ENCODE data around the gene SCART1.
"Not testable (repeated sequence)": the region's sequence is repeated elsewhere in the genome, so short reads cannot be mapped to it uniquely, and the experiment has no call there.

Gene SCART1

DNA sequence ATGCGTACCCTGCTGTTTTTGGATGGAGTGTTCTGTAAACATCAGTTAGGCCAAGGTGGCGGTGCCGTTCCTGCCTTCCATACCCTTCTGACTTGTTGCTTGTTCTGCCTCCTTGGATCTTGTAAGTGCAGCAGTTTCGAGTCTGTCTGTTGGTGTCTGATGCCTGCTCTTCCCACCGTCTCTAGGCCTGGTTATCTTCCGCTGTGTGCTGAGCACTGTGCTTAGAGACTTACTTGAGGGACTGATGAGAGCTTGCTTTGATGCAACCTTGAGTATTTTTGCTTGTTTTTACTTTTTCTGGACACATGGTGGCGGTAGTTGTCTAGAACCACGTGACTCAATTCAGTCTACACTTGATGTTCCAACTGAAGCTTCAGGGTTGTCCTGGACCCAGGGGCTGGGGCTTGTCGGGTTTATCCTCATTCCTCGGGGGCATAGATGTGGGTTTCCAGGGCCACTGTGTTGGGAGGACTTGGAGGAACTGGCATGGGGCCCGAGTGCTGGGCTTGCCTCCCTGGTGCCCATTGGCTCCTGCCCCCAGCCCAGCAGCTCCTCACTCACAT is 15.0 kb upstream of the SCART1 start:
- DNase-seq = no peak

DNA sequence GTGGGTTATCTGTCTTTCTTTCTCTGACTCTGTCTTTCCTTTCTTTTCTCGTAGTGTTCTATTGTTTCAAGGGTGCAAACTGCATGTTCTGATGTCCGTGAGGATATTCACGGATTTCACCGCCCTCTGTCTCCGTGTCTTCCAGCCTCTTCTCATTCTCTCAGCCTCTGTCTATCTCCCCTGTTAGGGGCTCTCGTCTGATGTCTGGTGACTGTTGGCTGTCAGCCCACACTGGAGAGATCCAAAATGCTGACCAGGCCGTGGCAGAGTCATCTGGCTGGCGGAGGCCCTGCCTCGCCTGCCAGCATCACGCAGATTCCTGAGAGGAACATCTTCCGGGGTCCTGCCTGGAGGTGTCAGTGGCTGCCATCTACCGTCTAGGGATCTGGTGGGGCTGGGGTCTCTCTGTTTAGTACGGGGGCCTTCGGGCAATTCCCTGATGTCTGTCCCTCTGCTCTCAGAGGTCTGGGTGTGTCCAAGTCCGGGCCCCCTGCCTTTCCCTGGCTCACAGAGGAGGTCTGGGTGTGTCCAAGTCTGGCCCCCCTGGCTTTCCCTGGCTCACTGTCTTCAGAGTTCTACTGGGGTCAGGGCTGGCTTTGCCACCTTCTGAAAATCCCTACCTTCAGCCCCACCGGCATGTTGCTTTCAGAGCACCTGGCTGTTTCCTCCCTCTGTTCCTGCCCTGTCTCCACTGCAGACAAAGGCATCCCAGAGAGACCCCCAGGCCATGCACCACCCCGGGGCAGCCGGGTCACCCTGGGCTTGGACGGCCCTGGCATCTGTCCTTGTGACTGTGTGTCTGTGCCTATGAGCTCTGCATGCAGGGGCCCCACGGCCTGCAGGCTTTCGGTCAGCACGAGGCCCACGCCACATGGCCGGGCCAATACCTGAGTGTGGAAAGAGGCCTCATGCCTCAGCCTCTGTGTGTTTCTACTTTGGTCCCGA is 14.0 kb upstream of the SCART1 start:
- no peak for DNase-seq

DNA sequence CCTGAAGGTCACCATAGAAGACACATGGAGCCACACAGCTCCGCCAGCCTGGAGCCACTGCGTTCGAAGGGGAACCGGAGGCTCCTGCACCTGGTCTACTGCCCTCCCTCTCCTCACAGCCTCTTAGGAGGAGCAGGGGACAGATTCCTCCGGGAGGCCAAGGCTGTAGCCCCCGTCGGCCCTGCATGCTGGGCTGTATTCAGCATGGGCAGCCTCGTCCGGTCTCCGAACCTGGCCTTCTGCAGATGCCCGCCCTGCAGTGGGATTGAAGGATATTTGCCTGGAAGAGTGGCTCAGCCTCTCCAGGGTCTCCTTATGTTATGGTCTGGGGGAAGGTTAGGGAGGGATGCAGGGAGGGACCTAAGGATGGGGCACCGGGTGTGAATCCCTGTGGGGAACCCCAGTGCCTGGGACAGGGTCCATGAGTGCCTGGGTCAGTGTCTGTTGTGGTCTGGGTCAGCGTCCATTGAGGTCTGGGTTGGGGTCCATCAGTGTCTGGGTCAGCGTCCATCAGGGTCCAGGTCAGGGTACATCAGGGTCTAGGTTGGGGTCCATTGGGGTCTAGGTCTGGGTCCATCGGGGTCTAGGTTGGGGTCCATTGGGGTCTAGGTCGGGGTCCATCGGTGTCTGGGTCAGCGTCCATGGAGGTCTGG is 13.0 kb upstream of the SCART1 start:
- no peak for DNase-seq

DNA sequence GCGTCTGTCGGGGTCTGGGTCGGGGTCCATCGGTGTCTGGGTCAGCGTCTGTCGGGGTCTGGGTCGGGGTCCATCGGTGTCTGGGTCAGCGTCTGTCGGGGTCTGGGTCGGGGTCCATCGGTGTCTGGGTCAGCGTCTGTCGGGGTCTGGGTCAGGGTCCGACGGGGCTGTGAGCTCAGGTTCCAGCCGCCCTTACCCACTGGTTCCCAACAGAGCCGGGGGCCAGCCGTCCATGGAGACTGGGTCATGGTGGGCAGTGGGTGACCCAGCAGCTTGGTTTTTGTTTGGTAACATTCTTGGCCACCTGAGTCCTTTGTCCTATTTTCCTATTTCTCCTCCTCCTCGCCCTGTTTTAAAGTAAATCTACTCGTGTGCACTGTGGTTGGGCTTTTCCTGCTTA is 12.4 kb upstream of the SCART1 start:
- not testable (repeated sequence) for DNase-seq

DNA sequence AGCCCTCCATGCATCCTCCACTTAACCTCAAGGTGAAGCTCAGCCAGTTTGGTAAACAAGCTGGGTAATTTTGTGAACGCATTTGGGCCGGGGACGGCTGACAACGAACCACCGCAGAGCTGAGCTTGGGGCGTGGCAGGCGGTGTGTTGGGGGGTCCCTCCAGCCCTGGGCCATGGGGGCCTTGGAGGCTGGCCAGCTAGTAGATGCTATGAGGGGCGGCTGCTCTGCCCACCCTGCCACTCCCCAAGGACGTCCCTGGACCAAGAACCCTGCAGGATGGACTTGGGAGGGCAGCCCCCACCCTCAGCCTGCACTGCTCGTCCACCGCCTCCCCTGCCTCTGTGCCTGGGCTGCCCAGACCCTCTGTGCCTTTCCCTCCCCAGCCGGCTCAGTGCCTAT is 12.0 kb upstream of the SCART1 start:
- DNase-seq = no peak

DNA sequence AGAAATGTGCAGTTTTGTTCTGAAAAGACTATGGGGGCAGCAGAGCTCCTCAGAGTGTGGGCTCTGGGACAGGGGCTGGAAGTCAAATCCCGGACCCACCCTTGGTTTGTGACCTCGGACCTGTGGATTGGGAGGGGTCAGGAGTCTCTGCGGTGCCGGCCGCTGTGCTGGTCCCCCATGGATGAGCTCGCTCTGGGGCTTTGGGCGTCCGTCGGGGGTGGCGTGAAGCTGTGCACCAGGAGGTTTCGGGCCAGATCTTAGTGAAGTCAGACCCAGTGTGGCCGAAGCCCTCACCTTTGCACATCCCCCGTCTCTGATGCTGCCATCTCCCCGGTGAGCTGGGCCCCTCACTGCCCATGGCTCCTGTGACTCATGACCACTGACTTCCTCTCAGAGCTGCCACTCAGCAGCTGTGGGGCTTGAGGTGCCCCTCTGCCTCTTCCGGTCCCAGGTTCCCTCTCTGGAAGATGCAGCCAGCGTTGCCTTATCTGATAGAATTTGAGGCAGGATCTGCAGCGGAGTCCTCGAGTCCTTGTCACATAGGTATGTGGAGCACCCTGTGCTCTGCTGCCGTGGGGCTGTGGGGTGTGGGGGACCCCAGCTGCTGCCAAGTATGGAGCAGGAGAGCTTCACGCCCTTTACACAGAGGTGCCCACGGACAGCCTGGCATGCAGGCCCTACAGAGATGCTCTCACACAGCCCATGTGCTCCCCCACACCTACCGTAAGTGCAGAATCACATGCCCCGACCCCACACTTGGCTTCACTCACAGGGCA is 11.4 kb upstream of the SCART1 start:
- no peak for DNase-seq

DNA sequence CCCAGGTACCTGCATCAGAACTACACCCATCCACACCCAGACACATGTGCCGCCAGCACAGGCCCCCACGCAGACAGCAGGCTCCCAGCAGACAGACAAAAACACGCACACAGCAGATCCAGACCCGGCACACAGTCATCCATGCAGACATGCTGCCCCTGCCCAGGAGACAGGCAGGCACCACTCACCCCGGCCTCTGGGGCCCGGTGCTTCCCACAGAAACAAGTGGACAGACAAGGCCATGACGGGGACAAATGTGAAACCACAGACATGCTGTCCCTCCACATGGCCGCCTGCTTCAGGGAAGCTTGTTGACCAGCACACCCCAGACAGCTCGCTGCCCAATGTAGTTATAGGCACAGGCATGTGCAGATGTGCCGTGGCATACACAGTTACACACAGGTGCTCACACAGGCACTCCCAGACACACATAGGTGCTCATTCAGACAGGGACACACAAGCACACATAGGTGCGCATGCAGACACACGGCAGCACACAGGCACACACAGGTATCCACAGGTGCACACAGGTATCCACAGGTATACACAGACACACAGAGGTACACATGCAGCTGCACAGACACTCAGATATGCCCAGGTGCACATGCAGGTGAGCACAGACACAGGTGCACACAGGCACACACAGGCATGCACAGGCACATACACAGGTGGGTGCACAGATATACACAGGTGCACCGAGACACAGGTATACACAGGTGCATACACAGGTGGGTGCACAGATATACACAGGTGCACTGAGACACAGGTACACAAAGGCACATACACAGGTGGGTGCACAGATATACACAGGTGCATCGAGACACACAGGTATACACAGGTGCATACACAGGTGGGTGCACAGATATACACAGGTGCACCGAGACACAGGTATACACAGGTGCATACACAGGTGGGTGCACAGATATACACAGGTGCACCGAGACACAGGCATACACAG is 10.5 kb upstream of the SCART1 start:
- DNase-seq = no peak

DNA sequence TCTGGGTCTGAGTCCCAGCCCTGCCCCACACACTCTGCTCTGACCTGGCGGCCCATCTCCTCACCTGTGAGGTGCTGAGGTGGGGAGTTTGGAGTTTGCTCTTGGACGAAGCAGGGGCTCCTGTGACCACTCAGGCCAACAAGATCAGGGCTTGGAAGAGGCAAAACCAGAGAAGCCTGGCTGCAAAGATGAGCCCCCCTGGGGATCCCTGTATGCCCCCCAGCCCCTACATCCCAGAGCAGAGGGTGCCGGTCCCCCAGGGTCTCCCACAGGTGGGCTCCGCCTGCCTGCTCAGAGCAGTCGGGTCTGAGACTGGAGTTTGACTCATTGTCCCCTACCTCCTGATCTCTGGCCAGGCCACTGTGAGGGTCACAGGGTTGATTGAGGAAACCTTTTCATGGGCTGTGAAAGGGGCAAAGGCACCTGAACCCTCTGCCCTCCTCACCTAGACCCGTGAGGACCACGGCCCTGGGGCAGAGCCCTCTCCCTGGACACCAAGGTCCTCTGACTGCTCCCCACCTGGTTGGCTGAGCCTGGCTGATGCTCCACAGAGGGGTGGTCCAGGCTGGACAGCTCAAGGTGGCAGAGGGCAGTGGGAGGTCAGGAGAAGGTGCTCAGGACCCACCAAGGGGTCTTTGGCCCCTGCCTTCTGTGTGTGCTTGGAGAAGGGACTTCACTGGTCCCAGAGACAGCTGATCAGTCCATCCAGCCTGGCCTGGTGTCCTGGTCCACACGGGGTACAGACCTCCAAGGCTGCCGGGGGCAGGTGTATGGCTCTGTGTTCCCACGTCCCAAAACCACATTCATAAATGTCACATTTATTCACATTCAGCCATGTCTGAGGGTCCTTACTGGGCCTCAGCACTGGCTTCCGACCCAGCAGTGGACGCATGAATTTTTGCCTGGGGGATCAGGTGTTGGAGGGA is 9.1 kb upstream of the SCART1 start:
- DNase-seq = no peak

DNA sequence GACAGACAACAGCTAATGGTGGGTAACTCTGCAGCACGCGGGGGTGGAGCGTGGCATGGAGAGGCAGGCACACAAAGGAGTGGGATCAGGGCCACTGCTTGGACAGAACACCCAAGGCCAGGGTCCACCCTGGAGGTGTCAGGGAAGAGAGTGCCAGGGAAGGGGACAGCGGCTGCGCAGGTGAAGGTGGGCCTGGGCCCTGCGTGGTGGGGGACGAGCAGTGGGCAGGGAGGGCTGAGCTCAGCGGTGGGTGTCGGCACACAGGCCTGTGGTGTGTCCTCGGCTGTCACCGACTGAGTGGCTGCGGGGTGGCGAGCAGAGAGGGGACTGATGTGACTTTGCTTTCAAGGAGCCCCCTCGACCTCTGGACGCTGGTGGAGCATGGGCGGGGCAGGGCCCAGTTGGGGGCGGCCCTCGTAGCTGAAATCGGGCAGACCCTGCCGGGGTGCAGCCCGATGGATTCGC is 8.4 kb upstream of the SCART1 start:
- no peak for DNase-seq

DNA sequence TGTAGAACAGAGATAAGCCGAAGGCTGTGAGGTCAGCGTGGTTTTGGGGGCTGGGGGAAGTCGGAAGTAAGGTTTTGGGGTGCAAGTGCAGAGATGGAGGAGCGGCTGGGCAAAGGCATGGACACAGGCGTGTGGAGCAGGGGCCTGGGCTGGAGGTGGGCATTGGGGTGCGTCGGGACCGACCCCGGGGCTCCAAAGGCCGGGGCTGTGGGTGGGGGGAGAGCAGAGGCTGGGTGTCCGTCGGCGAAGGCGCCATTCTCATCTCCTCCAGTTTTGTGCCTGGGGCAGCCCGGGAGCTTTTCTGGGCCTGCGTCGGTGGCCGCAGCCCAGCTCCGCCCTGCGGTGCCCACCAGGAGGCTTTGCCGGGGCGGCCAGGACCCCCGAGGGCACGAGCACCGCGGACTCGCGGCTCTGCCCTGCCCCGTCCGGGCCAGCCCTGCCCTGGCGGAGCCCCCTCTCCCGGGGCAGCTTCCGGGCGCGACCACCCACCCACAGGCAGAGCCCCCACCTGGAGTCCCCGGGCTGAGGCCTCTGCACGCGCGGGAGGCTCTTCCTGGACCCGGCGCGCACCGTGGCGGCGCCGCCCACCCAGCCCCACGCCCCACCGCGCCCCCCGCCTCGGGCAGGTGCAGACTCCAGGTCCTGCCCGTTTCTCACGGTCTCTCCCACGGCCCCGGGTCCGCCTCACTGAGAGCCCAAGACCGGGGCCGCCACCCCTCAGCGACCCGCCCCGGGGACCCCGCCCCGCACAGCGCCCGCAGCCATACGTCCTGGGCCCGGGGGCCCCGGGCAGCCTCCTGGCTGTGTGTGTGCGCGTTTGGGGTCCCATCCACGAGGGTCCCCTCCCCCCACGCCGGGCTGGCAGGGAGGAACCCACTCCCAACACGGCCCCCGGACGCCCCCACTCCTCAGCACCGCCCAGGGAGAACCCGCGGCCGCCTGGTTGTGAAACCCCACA is 7.7 kb upstream of the SCART1 start:
- no peak for DNase-seq

DNA sequence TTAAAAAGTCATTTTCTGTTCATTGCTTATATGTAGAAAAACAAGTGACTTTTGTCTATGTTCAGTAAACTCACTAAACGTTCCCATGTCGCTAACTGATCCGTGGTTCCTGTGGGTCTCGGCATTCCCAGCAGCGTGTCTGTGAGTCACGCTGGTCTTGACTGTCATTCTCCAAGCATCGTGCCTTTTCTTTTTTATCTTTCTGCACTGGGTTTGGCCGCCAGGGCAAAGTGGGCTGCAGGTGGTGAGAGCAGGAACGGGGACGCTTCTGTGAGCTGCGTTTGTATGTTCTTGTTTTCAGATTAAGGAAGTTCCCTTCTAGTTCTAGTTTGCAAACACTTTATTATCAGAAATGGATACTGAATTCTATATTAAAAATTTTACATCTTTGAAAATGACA is 6.8 kb upstream of the SCART1 start:
- no peak for DNase-seq

DNA sequence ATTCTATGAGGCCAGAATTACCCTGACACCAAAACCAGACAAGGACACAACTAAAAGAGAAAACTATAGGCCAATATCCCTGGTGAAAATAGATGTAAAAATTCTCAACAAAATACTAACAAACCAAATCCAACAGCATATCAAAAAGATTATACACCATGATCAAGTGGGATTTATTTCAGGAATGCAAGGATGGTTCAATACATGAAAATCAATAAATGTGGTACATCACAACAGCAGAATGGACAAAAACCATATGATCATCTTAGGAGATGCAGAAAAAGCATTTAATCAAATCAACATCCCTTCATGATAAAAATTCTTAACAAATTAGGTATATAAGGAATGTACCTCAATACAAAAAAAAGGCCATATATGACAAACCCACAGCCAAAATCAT is 5.6 kb upstream of the SCART1 start:
- DNase-seq = no peak

DNA sequence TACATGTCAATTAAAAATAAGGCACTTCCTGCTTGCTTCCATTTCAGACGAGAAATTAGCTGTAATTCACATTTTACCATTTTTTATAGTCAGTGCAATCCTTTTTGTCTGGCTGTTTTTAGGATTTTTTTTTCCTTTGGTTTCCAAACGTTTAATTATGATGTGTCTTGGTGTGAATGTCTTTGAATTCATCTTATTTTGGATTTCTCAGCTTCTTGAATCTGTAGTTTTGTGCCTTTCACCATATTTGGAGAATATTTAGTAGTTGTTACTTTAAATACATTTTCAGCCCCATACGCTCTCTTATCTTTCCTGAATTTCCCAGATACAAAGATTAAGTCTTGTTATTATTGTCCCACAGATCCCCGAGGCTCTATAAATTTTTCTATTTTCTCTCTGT is 2.4 kb upstream of the SCART1 start:
- no peak for DNase-seq

DNA sequence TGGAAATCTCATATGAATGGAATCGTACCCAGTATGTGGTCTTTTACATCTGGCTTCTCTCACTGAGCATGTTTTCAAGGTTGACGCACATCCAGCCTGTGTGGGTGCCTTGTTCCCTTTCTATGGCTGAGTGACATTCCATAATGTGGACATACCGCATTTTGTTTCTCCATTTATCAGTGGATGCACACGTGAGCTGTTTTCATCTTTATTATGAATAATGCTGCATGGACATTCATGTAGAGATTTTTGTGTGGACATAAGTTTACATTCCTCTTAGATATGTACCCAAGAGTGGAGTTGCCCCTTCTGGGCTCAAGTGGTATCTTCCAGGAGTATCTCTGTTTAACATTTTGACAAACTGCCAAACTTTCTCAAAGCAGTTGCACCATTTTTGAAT is 1.3 kb upstream of the SCART1 start:
- DNase-seq = no peak

DNA sequence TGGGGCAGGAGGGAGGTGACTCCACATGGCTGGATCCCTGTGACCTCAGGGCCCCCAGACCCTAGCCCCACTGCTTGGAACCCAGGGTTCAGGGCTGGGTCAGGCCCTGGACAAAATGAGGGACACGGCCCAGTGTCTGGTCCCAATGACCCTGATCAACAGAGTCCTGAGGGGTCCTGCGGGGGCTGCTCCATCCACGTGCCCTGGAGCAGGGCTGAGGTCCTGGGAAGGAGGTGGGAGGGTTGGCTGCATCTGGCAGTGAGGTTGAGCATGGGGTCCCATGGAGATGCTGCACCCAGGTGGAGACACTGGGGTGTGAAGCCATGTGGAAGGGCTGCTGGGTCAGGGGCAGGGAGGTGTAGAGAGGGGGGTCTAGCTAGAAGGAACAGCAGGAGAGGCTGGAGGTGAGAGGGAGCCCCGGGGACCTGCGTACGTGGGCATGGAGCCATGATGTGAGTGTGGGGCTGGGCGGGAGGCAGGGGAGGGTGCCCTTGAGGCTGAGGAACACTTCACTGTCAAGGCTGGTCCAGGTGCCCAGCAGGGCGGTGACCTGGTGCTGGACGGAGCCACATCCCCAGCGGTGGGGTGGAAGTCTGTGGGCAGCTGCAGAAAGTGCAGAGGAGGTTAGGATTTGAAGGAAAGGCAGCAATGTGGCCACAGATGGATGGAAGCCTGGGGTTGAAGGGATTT is 604 bp downstream of the SCART1 start:
- DNase-seq = no peak

DNA sequence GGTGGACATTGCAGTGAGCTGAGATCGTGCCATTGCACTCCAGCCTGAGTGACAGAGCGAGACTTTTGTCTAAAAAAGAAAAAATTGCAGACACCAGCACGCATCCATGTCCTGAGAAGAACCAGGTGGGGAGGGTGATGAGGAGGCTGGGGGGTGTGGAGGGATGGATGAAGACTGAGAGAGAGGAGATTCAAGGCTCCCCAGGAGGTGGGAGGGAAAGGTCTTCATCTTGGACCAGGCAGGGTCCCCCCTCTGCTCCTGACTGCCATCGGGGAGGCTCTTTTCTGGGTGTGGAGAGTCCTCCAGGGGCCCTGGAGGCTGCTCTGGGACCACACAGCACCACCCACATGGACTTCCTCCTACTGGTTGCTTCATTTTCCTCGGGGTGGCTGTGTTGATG is 1.5 kb downstream of the SCART1 start:
- no peak for DNase-seq

DNA sequence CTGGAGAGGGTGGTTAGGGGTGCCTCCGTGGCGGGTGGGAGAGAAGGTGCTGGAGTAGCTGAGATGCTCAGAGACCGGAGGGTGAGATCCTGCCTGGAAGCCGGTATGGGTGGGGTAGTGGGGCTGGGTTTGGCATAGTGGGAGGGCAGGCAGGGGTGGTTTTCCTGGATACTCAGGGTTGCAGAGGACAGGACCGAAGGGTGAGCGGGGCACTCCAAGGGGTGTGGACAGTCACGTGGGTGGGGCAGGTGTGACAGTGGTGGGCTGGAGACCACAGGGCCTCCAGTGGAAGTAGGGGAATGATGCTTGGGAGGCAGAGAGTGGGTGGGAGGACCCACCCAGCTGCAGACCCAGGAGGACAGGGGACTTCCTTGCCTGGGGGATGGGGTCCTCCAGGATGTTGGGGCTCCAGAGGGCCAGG is 1.9 kb downstream of the SCART1 start:
- no peak for DNase-seq

DNA sequence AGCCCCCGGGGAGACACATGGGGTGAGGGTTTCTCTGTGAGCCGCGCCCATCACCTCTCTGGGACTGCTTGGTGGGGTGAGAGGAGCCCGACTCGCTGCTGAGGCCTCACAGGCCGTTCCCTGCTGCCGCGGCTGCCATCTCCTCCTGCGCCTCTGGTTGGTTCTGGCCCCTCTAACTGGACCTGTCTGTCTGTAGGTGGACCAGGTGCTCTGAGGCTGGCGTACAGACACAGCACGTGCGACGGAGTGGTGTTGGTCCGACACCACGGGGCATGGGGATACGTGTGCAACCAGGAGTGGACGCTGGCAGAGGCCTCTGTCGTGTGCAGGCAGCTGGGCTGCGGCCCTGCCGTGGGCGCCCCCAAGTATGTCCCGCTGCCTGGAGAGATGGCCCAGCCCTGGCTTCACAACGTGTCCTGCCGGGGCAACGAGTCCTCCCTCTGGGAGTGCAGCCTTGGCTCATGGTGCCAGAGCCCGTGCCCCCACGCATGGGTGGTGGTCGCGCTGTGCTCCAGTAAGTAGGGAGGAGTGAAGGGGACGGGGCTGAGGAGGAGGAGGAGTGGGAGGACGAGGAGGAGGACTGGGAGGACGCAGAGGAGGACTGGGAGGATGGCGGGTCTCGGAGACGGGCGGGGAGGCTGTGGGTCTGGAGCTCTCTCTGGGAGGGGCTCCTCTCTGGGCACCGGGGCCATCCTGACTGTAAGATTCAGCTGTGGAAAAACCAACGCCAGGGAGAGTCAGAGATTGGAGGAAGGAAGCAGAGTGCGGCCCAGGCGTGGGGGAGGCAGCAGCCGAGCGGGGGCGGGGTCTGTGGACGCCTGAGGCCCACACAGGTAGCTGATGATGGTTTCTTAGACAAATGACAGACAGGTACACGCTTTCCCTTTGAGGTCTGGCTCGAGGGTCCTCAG is 2.6 kb downstream of the SCART1 start:
- no peak for DNase-seq

All from fibroblast of upper back skin (primary cell).